Measurements from ENCODE around the gene FAM120A. TPM values are rescaled to one million over a fixed set of nuclear protein-coding genes. Genes with fewer than 3 reads are reported as not detected.

FAM120A gene
- total and polyA plus RNA-seq, 2 of the 13 experiments (the other 11 are each of a cell fraction or from before 2014, with no cell fraction given) = 41.3 to 44.4 TPM

- TF ChIP-seq HIC2 (CRISPR knock-in tag; IDR thresholded peaks at IDR 0.05; ENCODE audit: low read depth) (no peak), ZBTB10 (CRISPR knock-in tag; IDR thresholded peaks at IDR 0.05; ENCODE audit: borderline replicate concordance) (no peak), PHF8 (CRISPR knock-in tag; IDR thresholded peaks at IDR 0.05) (no peak), ZBTB7A (CRISPR knock-in tag; IDR thresholded peaks at IDR 0.05) (no peak), RFX3 (CRISPR knock-in tag; IDR thresholded peaks at IDR 0.05) (no peak), CENPT (CRISPR knock-in tag; IDR thresholded peaks at IDR 0.05; ENCODE audit: low read depth) (no peak), SYNCRIP (IDR thresholded peaks at IDR 0.05; ENCODE audit: insufficient read depth, low read depth, low read length) (no peak), POGZ (CRISPR knock-in tag; IDR thresholded peaks at IDR 0.05) (no peak), ARID3A (IDR thresholded peaks at IDR 0.05; ENCODE audit: low read depth, low read length) (no peak), ZNF383 (CRISPR knock-in tag; IDR thresholded peaks at IDR 0.05; ENCODE audit: borderline replicate concordance) (no peak), CREB1 (IDR thresholded peaks at IDR 0.05) (no peak), CREB1 (CRISPR knock-in tag; IDR thresholded peaks at IDR 0.05) (no peak), ZNF562 (CRISPR knock-in tag; IDR thresholded peaks at IDR 0.05; ENCODE audit: borderline replicate concordance) (no peak), ZNF766 (CRISPR knock-in tag; IDR thresholded peaks at IDR 0.05; ENCODE audit: borderline replicate concordance) (no peak), ZNF446 (CRISPR knock-in tag; IDR thresholded peaks at IDR 0.05) (no peak), REXO4 (CRISPR knock-in tag; IDR thresholded peaks at IDR 0.05; ENCODE audit: borderline replicate concordance) (no peak), ZNF337 (CRISPR knock-in tag; IDR thresholded peaks at IDR 0.05; ENCODE audit: borderline replicate concordance, low read depth) (no peak), ZNF33B (CRISPR knock-in tag; IDR thresholded peaks at IDR 0.05) (no peak), THAP9 (CRISPR knock-in tag; IDR thresholded peaks at IDR 0.05; ENCODE audit: borderline replicate concordance) (no peak), ZNF775 (CRISPR knock-in tag; IDR thresholded peaks at IDR 0.05; ENCODE audit: borderline replicate concordance) (no peak)
Measured at GRCh38 chr9:93589688-93590087, 138.2 kb downstream of the FAM120A start (continued).

Measured in HepG2 (cell line).